K562 (cell line): ENCODE data around the gene HOXC11. TPM values are rescaled to one million over a fixed set of nuclear protein-coding genes. Genes with fewer than 3 reads are reported as not detected.
A peak's percentile ranks its signal among the peaks of the same experiment; 100 is the strongest.

Experiments
- ATAC-seq: fragments of 200-7000 bp; cut with Tn5 transposase; 3 replicates; pipeline ENCODE4 v1.9.1; 2020; ENCODE audit warnings: moderate library complexity
- BruUV-seq: library from RNA; stranded (reverse); fragments of 400-500 nt; replicated peaks from 2 replicates; lab custom pipeline; 2021; lab: Mats Ljungman, UMichigan
- CTCF ChIA-PET: fragments of 300-600 bp; formaldehyde crosslinking; extraction: SDS; loops from one replicate; lab custom pipeline; 2021; ENCODE audit warnings: low intra/inter-chr PET ratio; lab: Yijun Ruan, JAX
- POLR2A ChIA-PET: fragments of 300-600, 350-650 bp; sonication (Branson Sonifier 250); formaldehyde crosslinking; extraction: SDS; loops from one replicate; lab custom pipeline; 2021; ENCODE audit warnings: antibody characterized with exemption, inconsistent platforms; lab: Yijun Ruan, JAX
- DNase-seq, 4 experiments: peaks; one replicate each; pipeline versions ENCODE4 v3.0.0 to v3.0.0-alpha.2; 2011 to 2018; ENCODE audit warnings: low spot score in 3 of 4, mixed read lengths in 3 of 4; ENCODE audit errors: extremely low read depth in 1 of 4
- FAIRE-seq: peaks from 2 replicates; lab custom pipeline; 2011; peaks lifted over from hg19 to GRCh38; lab: Jason Lieb, UNC
- H2AFZ ChIP-seq: 2 replicates; pipeline ENCODE4 v1.6.0; 2011; ENCODE audit warnings: low read depth, low read length, control low read depth, inconsistent platforms
- H3K27ac ChIP-seq: fragments of 200-600 bp; 3 replicates; pipeline ENCODE4 v1.8.0; 2011; ENCODE audit warnings: low read depth, mild to moderate bottlenecking, control low read depth, inconsistent platforms, low read length, moderate library complexity, mixed read lengths; ENCODE audit errors: extremely low read depth
- H3K27me3 ChIP-seq, 2 experiments: fragments of 300-600 bp in 1 of 2; 2 replicates in 1 of 2; 3 replicates in 1 of 2; pipeline versions ENCODE4 v1.6.0 to v1.8.0; 2011; ENCODE audit warnings: inconsistent platforms in 2 of 2, low read length in 2 of 2, mild to moderate bottlenecking in 1 of 2, mixed read lengths in 1 of 2, moderate library complexity in 1 of 2; ENCODE audit not compliant: control insufficient read depth in 2 of 2, insufficient read depth in 2 of 2
- H3K36me3 ChIP-seq: fragments of 300-600 bp; 3 replicates; pipeline ENCODE4 v1.8.0; 2011; ENCODE audit warnings: mild to moderate bottlenecking, low read length, inconsistent platforms; ENCODE audit not compliant: control insufficient read depth, insufficient read depth
- H3K4me1 ChIP-seq, 2 experiments: fragments of 200-600 bp in 1 of 2; replicated peaks in 1 of 2; 2 replicates in 1 of 2; 3 replicates in 1 of 2; pipeline versions ENCODE4 v1.5.1 to v1.8.0; 2011; ENCODE audit warnings: inconsistent platforms in 2 of 2, low read length in 2 of 2, mild to moderate bottlenecking in 1 of 2, mixed read lengths in 1 of 2, moderate library complexity in 1 of 2; ENCODE audit not compliant: control insufficient read depth in 2 of 2, insufficient read depth in 2 of 2
- H3K4me2 ChIP-seq: 2 replicates; pipeline ENCODE4 v1.6.1; 2011; ENCODE audit warnings: low read length, control low read depth, inconsistent platforms, mixed read lengths; ENCODE audit not compliant: insufficient read depth
- H3K4me3 ChIP-seq: fragments of 200-600 bp; sonication (generic), shearing (Covaris generic); 2 replicates; pipeline ENCODE4 v1.5.1; 2016; ENCODE audit warnings: control low read depth, inconsistent platforms
- H3K79me2 ChIP-seq: fragments of 200-600 bp; 3 replicates; pipeline ENCODE4 v1.8.0; 2011; ENCODE audit warnings: low read length, inconsistent platforms; ENCODE audit not compliant: control insufficient read depth, insufficient read depth
- H3K9ac ChIP-seq, 2 experiments: 2 replicates each; pipeline versions ENCODE4 v1.6.0 to v1.6.1; 2011; ENCODE audit warnings: low read depth in 2 of 2, low read length in 2 of 2, control low read depth in 1 of 2, inconsistent platforms in 1 of 2, mild to moderate bottlenecking in 1 of 2, mixed read lengths in 1 of 2; ENCODE audit not compliant: insufficient read depth in 1 of 2
- H3K9me1 ChIP-seq: one replicate; pipeline ENCODE4 v1.6.0; 2011; ENCODE audit warnings: inconsistent platforms, mild to moderate bottlenecking, low read length, moderate library complexity; ENCODE audit not compliant: control insufficient read depth, insufficient read depth
- H3K9me3 ChIP-seq: replicated peaks from 2 replicates; pipeline ENCODE4 v1.5.1; 2011; ENCODE audit warnings: low read depth, low read length, inconsistent platforms; ENCODE audit not compliant: control insufficient read depth, insufficient read depth
- H4K20me1 ChIP-seq: replicated peaks from 2 replicates; pipeline ENCODE4 v1.6.1; 2011; ENCODE audit warnings: low read length, inconsistent platforms, mixed read lengths; ENCODE audit not compliant: control insufficient read depth, insufficient read depth
- ZZZ3 ChIP-seq: fragments of 450-650 bp; IDR thresholded peaks from 2 replicates; pipeline ENCODE4 v1.6.1; 2016; ENCODE audit warnings: antibody characterized with exemption, mild to moderate bottlenecking, moderate library complexity
- WGBS: fragments of 100-300 bp; shearing (Covaris generic); methylation state at CpG from one replicate; pipeline ENCODE4 v1.1.6; 2016; ENCODE audit warnings: low coverage, mixed read lengths; ENCODE audit not compliant: insufficient coverage; ENCODE audit errors: missing lambda C conversion rate; 5-methylcytosine and 5-hydroxymethylcytosine counted together
- in situ Hi-C: fragments of 300-500 bp; cut with MboI; formaldehyde crosslinking; loops from 4 replicates; pipeline ENCODE4 v1.15.0; 2018; ENCODE audit warnings: inconsistent platforms, mixed read lengths
- intact Hi-C: fragments of 100-400 bp; cut with micrococcal nuclease; formaldehyde crosslinking; loops from 2 replicates; pipeline ENCODE4 v1.14.2; 2022
- polyA plus RNA-seq, 8 experiments: library from polyadenylated mRNA; depleted of rRNA in 4 of 8; stranded (reverse) in 5 of 8; unstranded in 3 of 8; fragments of >200 nt; fragmentation: Nextera tagmentation in 2 of 8; fragmentation: Illumina TruSeq in 1 of 8; extraction: Ambion mirVana in 2 of 8; extraction: Trizol in 1 of 8; gene quantifications; 2 replicates each; pipeline versions ENCODE4 v1.2.1 to v1.2.3, GENCODE V29; 2011 to 2014; ENCODE audit warnings: inconsistent platforms in 1 of 8, missing spikeins in 1 of 8
- total RNA-seq, 7 experiments: library from RNA; depleted of rRNA in 6 of 7; stranded (reverse); fragments of >200 nt in 6 of 7; fragmentation: Illumina TruSeq in 2 of 7; extraction: Trizol in 2 of 7; gene quantifications; 2 replicates each; pipeline versions ENCODE4 v1.2.1 to v1.2.3, GENCODE V29; 2011 to 2021; ENCODE audit warnings: low replicate concordance in 1 of 7
- TF ChIP-seq, protein P1 (sequence below), 2 experiments: fragments of 450-650 bp; formaldehyde crosslinking in 1 of 2; IDR thresholded peaks; 2 replicates each; pipeline versions ENCODE4 v1.4.0 to v1.6.1; 2014 to 2020; ENCODE audit warnings: mild to moderate bottlenecking in 2 of 2, borderline replicate concordance in 1 of 2, low read depth in 1 of 2

The HOXC11 gene
- total and polyA plus RNA-seq, 9 of the 15 experiments (the other 6 are each of a cell fraction or from before 2014, with no cell fraction given): not detected

- H2AFZ ChIP-seq: no peak overlapping the region
- no peaks in the 10 kb centered on the region for H4K20me1 ChIP-seq
- WGBS: 18% methylated on average over 2 of the region's 2 CpGs
- no peak overlapping the region for H3K9ac ChIP-seq
- no peak overlapping the region for H3K27ac ChIP-seq
- FAIRE-seq: no peak
- H3K36me3 ChIP-seq: no peaks in the 10 kb centered on the region
- ChIA-PET POLR2A (no interaction called here), CTCF (no interaction called here)
- DNase-seq: no peak
- H3K9me3 ChIP-seq: no peaks in the 10 kb centered on the region
- H3K4me2 ChIP-seq: no peak overlapping the region
- ATAC-seq: no peak
- H3K4me3 ChIP-seq: no peak overlapping the region
- peaks cover 23 to 52% of the 10 kb centered on the region in 2 experiments for H3K27me3 ChIP-seq
- in situ Hi-C loops (no loop called here), intact Hi-C loops (no loop called here)
- H3K9me1 ChIP-seq: no peaks in the 10 kb centered on the region
- BruUV-seq: no TSS peak
- peaks cover 0 to 29% of the 10 kb centered on the region in 2 experiments; a peak in 2 of 5 replicates for H3K4me1 ChIP-seq
- H3K79me2 ChIP-seq: no peaks in the 10 kb centered on the region
- TF ChIP-seq, protein P1, sequence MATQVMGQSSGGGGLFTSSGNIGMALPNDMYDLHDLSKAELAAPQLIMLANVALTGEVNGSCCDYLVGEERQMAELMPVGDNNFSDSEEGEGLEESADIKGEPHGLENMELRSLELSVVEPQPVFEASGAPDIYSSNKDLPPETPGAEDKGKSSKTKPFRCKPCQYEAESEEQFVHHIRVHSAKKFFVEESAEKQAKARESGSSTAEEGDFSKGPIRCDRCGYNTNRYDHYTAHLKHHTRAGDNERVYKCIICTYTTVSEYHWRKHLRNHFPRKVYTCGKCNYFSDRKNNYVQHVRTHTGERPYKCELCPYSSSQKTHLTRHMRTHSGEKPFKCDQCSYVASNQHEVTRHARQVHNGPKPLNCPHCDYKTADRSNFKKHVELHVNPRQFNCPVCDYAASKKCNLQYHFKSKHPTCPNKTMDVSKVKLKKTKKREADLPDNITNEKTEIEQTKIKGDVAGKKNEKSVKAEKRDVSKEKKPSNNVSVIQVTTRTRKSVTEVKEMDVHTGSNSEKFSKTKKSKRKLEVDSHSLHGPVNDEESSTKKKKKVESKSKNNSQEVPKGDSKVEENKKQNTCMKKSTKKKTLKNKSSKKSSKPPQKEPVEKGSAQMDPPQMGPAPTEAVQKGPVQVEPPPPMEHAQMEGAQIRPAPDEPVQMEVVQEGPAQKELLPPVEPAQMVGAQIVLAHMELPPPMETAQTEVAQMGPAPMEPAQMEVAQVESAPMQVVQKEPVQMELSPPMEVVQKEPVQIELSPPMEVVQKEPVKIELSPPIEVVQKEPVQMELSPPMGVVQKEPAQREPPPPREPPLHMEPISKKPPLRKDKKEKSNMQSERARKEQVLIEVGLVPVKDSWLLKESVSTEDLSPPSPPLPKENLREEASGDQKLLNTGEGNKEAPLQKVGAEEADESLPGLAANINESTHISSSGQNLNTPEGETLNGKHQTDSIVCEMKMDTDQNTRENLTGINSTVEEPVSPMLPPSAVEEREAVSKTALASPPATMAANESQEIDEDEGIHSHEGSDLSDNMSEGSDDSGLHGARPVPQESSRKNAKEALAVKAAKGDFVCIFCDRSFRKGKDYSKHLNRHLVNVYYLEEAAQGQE (IDR thresholded peaks at IDR 0.05; ENCODE audit: borderline replicate concordance): peak; percentile 25; the same call in 1 of the 2 replicates
- TF ChIP-seq, protein P1 (CRISPR knock-in tag; IDR thresholded peaks at IDR 0.05; ENCODE audit: low read depth): no peak
- no peak for TF ChIP-seq ZZZ3
These were observed 30.4 kb upstream of the HOXC11 start for GRCh38 chr12:53942467-53942997.
